Astrocyte (in vitro differentiated cells and primary cell): ENCODE data around the gene ANO7. TPM values are rescaled to one million over a fixed set of nuclear protein-coding genes. Genes with fewer than 3 reads are reported as not detected.

ENCODE experiments used
- DNase-seq: peaks from one replicate; pipeline ENCODE4 v3.0.0-alpha.2; 2010; ENCODE audit warnings: low read depth
- FAIRE-seq: peaks from 2 replicates; lab custom pipeline; 2011; peaks lifted over from hg19 to GRCh38; lab: Jason Lieb, UNC
- H2AFZ ChIP-seq: 2 replicates; pipeline ENCODE4 v1.6.0; 2012; ENCODE audit warnings: low read depth, low read length, inconsistent platforms
- H3K27ac ChIP-seq: 2 replicates; pipeline ENCODE4 v1.5.1; 2011; ENCODE audit warnings: low read depth, low read length, inconsistent platforms
- H3K27me3 ChIP-seq: 2 replicates; pipeline ENCODE4 v1.6.0; 2011; ENCODE audit warnings: low read length, inconsistent platforms; ENCODE audit not compliant: insufficient read depth
- H3K36me3 ChIP-seq: 2 replicates; pipeline ENCODE4 v1.5.1; 2011; ENCODE audit warnings: low read length, inconsistent platforms; ENCODE audit not compliant: insufficient read depth
- H3K4me1 ChIP-seq: 2 replicates; pipeline ENCODE4 v1.5.1; 2011; ENCODE audit warnings: low read length, inconsistent platforms; ENCODE audit not compliant: insufficient read depth
- H3K4me2 ChIP-seq: 2 replicates; pipeline ENCODE4 v1.6.0; 2012; ENCODE audit warnings: low read length, inconsistent platforms
- H3K4me3 ChIP-seq: 2 replicates; pipeline ENCODE4 v1.5.1; 2011; ENCODE audit warnings: low read depth, mild to moderate bottlenecking, low read length, inconsistent platforms; ENCODE audit not compliant: insufficient read depth
- H3K79me2 ChIP-seq: 2 replicates; pipeline ENCODE4 v1.6.0; 2012; ENCODE audit warnings: mild to moderate bottlenecking, low read length, inconsistent platforms; ENCODE audit not compliant: insufficient read depth
- H3K9ac ChIP-seq: 2 replicates; pipeline ENCODE4 v1.6.0; 2012; ENCODE audit warnings: mild to moderate bottlenecking, low read length, inconsistent platforms
- H3K9me3 ChIP-seq: 2 replicates; pipeline ENCODE4 v1.5.1; 2012; ENCODE audit warnings: low read depth, mild to moderate bottlenecking, low read length, inconsistent platforms; ENCODE audit not compliant: insufficient read depth
- H4K20me1 ChIP-seq: 2 replicates; pipeline ENCODE4 v1.6.0; 2012; ENCODE audit warnings: low read length, inconsistent platforms; ENCODE audit not compliant: insufficient read depth
- H3K27ac Mint-ChIP-seq: one replicate; pipeline ENCODE4 v1.8.0; 2021; ENCODE audit warnings: mild to moderate bottlenecking, mixed read lengths; ENCODE audit not compliant: unreplicated experiment
- H3K27me3 Mint-ChIP-seq: one replicate; pipeline ENCODE4 v1.8.0; 2021; ENCODE audit warnings: low read depth, mixed read lengths; ENCODE audit not compliant: unreplicated experiment
- H3K36me3 Mint-ChIP-seq: one replicate; pipeline ENCODE4 v1.8.0; 2021; ENCODE audit warnings: low read depth, mixed read lengths; ENCODE audit not compliant: unreplicated experiment
- H3K4me1 Mint-ChIP-seq: one replicate; pipeline ENCODE4 v1.8.0; 2021; ENCODE audit warnings: low read depth, mixed read lengths; ENCODE audit not compliant: unreplicated experiment
- H3K4me3 Mint-ChIP-seq: one replicate; pipeline ENCODE4 v1.8.0; 2021; ENCODE audit warnings: mild to moderate bottlenecking, moderate library complexity, mixed read lengths; ENCODE audit not compliant: unreplicated experiment
- H3K9me3 Mint-ChIP-seq: one replicate; pipeline ENCODE4 v1.8.0; 2021; ENCODE audit warnings: mild to moderate bottlenecking, mixed read lengths; ENCODE audit not compliant: unreplicated experiment
- EZH2 ChIP-seq: IDR thresholded peaks from 2 replicates; pipeline ENCODE4 v1.6.1; 2012; ENCODE audit warnings: mild to moderate bottlenecking, low read length, inconsistent platforms; ENCODE audit not compliant: insufficient read depth
- total RNA-seq: library from RNA; stranded (reverse); gene quantifications from 2 replicates; pipeline ENCODE4 v1.2.1, GENCODE V29; 2021
- TF ChIP-seq, protein P1 (sequence below): IDR thresholded peaks from 2 replicates; pipeline ENCODE4 v1.5.1; 2011; ENCODE audit warnings: low read depth, mild to moderate bottlenecking, inconsistent platforms, low read length, moderate library complexity; ENCODE audit not compliant: insufficient read depth

ANO7 gene
- total RNA-seq, 1 donor from 2014 or later: 7.1 TPM

DNA sequence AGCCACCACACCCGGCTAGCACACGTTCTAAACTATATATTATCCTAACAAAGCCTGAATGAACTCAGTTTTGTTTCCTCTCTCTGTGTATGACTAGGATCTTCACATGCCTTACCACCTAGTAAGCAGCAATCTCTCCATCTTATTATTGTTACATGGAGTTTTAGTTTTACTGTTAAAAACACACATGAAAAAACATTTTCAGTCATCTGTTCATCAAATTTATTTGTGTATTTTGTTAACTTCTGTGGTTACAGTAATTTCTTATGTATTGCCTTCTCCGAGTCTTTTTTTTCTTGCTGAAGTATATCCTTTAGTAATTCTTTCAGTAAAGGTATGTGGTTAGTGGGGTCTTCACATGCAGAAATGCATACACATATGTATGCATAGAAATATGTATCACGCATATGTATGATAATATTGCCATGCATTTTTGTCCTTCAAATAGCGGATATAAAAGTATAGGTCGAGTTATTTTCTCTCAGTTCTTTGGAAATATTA, 31.4 kb downstream of the ANO7 start:
- Mint-ChIP-seq H3K9me3 (no peaks in the 10 kb centered on the region), H3K4me1 (peaks cover 13% of the 10 kb centered on the region), H3K27ac (no peak overlapping the region), H3K36me3 (peaks cover 4% of the 10 kb centered on the region), H3K4me3 (peak overlapping the region; percentile 94), H3K27me3 (peaks cover 3% of the 10 kb centered on the region)
- no peaks in the 10 kb centered on the region for H3K27me3 ChIP-seq
- DNase-seq: no peak
- no peaks in the 10 kb centered on the region for H3K9me3 ChIP-seq
- H3K9ac ChIP-seq: no peak overlapping the region
- H3K4me3 ChIP-seq: no peak overlapping the region
- peaks cover 15% of the 10 kb centered on the region for H3K4me1 ChIP-seq
- H3K36me3 ChIP-seq: peaks cover 3% of the 10 kb centered on the region
- no peak overlapping the region for H3K27ac ChIP-seq
- H3K79me2 ChIP-seq: no peaks in the 10 kb centered on the region
- no peak overlapping the region for H3K4me2 ChIP-seq
- no peak for TF ChIP-seq EZH2
- TF ChIP-seq, protein P1, sequence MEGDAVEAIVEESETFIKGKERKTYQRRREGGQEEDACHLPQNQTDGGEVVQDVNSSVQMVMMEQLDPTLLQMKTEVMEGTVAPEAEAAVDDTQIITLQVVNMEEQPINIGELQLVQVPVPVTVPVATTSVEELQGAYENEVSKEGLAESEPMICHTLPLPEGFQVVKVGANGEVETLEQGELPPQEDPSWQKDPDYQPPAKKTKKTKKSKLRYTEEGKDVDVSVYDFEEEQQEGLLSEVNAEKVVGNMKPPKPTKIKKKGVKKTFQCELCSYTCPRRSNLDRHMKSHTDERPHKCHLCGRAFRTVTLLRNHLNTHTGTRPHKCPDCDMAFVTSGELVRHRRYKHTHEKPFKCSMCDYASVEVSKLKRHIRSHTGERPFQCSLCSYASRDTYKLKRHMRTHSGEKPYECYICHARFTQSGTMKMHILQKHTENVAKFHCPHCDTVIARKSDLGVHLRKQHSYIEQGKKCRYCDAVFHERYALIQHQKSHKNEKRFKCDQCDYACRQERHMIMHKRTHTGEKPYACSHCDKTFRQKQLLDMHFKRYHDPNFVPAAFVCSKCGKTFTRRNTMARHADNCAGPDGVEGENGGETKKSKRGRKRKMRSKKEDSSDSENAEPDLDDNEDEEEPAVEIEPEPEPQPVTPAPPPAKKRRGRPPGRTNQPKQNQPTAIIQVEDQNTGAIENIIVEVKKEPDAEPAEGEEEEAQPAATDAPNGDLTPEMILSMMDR: no peak
- H2AFZ ChIP-seq: no peak overlapping the region
- no peak for FAIRE-seq
- H4K20me1 ChIP-seq: peaks cover 24% of the 10 kb centered on the region

DNA sequence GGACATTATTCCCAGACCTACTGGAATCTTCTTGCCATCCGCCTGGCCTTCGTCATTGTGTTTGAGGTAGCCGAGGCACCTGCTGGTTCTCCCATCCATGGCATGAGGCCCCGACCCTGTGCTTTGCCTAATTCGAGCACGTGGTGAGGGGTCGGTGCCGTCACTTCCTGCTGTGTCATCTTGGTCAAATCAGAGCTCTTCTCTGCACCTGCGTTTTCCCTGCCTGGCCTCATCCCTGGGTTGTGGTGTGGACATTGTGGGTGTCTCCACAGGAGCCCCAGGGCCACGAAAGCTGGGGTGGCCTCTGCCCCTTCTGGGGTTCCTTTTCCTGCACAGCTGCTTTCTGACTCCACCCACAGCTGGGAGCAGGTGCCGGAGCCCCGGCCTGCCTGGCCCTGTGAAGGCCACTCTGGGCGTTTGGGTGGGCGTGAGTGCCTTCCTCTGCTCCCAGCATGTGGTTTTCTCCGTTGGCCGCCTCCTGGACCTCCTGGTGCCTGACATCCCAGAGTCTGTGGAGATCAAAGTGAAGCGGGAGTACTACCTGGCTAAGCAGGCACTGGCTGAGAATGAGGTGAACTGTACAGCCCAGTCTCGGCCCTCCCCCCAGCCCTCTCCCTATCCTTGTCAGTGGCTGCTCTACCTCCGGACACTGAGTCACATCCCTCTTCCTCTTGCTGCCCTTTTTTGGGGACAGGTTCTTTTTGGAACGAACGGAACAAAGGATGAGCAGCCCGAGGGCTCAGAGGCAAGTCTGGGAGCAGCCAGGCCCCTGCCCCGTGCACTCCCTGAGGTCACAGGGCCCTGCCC, 34.9 kb downstream of the ANO7 start:
- peaks cover 19% of the 10 kb centered on the region for H3K4me1 Mint-ChIP-seq
- no peak overlapping the region for H3K27ac Mint-ChIP-seq
- no peaks in the 10 kb centered on the region for H3K9me3 Mint-ChIP-seq
- peaks cover 34% of the 10 kb centered on the region for H3K36me3 ChIP-seq
- H3K36me3 Mint-ChIP-seq: peaks cover 13% of the 10 kb centered on the region
- H3K79me2 ChIP-seq: no peaks in the 10 kb centered on the region
- peak overlapping the region; percentile 34 for H3K4me3 Mint-ChIP-seq
- no peaks in the 10 kb centered on the region for H3K27me3 Mint-ChIP-seq
- H3K4me1 ChIP-seq: peaks cover 17% of the 10 kb centered on the region
- no peaks in the 10 kb centered on the region for H3K9me3 ChIP-seq
- TF ChIP-seq, protein P1: no peak
- TF ChIP-seq EZH2: no peak
- H3K27ac ChIP-seq: no peak overlapping the region
- no peak overlapping the region for H2AFZ ChIP-seq
- DNase-seq: peak; percentile 18
- FAIRE-seq: no peak
- H4K20me1 ChIP-seq: peaks cover 58% of the 10 kb centered on the region
- H3K4me3 ChIP-seq: no peak overlapping the region
- H3K4me2 ChIP-seq: peak overlapping the region; percentile 45
- no peaks in the 10 kb centered on the region for H3K27me3 ChIP-seq
- H3K9ac ChIP-seq: no peak overlapping the region
